Nephron (organoid): ENCODE measurements around the gene COL15A1.
A peak's percentile ranks its signal among the peaks of the same experiment; 100 is the strongest.

ENCODE experiments used
- H3K27ac Mint-ChIP-seq, 3 experiments: 2 replicates each; pipeline ENCODE4 v1.8.0; 2020; ENCODE audit warnings: mixed read lengths in 3 of 3, mild to moderate bottlenecking in 2 of 3, moderate library complexity in 1 of 3
- H3K27me3 Mint-ChIP-seq: 2 replicates; pipeline ENCODE4 v1.8.0; 2021; ENCODE audit warnings: low read depth, mild to moderate bottlenecking, moderate library complexity, mixed read lengths
- H3K36me3 Mint-ChIP-seq: 2 replicates; pipeline ENCODE4 v1.8.0; 2020; ENCODE audit warnings: low read depth, mixed read lengths
- H3K4me1 Mint-ChIP-seq: 2 replicates; pipeline ENCODE4 v1.8.0; 2020; ENCODE audit warnings: mixed read lengths
- H3K4me3 Mint-ChIP-seq, 3 experiments: 2 replicates each; pipeline ENCODE4 v1.8.0; 2020; ENCODE audit warnings: mild to moderate bottlenecking in 3 of 3, mixed read lengths in 3 of 3, moderate library complexity in 2 of 3
- H3K9me3 Mint-ChIP-seq: 2 replicates; pipeline ENCODE4 v1.8.0; 2020; ENCODE audit warnings: mixed read lengths
- TF ChIP-seq, protein P1 (sequence below), 3 experiments: fragments of 200-600 bp; sonication (generic); IDR thresholded peaks; one replicate each; pipeline ENCODE4 v1.5.0; 2021; ENCODE audit warnings: antibody characterized with exemption in 3 of 3; ENCODE audit not compliant: unreplicated experiment in 3 of 3

Gene COL15A1

DNA sequence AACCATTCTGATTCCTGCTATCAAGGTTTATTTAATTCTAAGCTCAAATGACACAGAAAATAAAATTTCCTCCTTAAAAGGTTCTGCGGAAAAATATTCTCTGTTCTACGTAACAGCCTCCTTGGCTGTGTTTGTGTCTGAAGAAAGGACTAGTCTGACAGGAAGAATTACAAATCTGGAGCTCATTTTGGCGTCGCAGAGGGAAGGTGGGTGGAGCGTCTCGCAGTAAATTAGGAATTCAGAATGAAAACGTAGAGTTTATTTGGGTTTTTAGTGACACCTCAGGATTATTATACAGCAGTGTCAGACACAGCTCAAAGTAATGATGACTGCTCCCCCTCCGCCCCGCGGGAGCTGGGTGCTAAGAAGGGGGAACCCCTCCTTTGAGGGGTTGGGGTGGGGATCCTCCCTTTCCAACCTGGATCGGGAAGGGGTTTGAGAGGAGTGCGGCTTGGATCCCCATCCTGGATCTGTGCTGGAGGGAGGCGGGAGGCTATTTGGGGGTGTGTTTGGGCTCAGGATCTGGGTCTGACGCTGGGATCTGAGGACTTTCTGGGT lies 160.3 kb downstream of the COL15A1 start:
- H3K27ac Mint-ChIP-seq: peak overlapping the region; percentile 57 to 81 (median 80)
- H3K4me1 Mint-ChIP-seq: peaks cover 47% of the 10 kb centered on the region
- peaks cover 6% of the 10 kb centered on the region for H3K9me3 Mint-ChIP-seq
- no peaks in the 10 kb centered on the region for H3K36me3 Mint-ChIP-seq
- H3K27me3 Mint-ChIP-seq: no peaks in the 10 kb centered on the region
- peak overlapping the region; percentile 86 to 89 (median 88) for H3K4me3 Mint-ChIP-seq
- TF ChIP-seq, protein P1, sequence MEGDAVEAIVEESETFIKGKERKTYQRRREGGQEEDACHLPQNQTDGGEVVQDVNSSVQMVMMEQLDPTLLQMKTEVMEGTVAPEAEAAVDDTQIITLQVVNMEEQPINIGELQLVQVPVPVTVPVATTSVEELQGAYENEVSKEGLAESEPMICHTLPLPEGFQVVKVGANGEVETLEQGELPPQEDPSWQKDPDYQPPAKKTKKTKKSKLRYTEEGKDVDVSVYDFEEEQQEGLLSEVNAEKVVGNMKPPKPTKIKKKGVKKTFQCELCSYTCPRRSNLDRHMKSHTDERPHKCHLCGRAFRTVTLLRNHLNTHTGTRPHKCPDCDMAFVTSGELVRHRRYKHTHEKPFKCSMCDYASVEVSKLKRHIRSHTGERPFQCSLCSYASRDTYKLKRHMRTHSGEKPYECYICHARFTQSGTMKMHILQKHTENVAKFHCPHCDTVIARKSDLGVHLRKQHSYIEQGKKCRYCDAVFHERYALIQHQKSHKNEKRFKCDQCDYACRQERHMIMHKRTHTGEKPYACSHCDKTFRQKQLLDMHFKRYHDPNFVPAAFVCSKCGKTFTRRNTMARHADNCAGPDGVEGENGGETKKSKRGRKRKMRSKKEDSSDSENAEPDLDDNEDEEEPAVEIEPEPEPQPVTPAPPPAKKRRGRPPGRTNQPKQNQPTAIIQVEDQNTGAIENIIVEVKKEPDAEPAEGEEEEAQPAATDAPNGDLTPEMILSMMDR (IDR thresholded peaks at IDR 0.05; ENCODE audit: unreplicated experiment in 3 of 3): no peak

DNA sequence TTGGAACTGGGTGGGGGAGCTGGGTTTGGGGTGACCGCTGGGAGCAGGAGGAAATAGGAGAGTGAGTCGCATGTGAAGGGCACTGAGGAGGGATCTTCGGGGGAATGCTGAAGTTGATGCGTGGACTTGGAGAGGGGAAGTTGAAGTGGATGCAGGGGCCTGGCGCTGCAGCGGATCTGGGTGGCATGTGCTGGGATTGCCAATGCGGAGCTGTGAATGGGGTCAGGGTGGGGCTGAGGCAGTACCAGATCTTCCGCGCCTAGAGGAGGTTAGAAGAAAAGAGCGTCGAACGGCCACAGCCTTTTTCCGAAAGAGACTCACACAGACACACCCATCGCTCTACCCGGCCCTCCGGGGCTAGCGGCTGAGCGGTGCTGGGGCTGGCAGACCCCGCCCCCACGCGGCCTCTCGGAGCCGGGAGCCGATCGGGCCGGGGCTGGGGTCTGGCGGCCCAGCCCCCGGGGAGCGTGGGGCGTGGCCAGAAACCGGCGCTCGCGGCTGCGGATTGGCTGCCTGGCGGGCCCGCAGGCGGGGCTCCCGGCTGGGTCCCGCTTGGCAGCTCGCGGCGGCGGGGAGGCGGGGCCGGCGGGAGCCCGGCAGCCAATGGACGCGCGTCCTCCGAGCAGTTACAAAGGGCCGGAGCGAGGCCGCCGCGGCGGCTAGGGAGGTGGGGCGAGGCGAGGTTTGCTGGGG lies 160.9 kb downstream of the COL15A1 start, which contains the start of gene TGFBR1:
TSS of gene TGFBR1 (plus strand) at position 655 of the 693 bp plus-strand sequence. CDS start 93 bp downstream, outside the sequence.
- peak within 1 kb of the TSS; percentile 59 to 81 (median 80) for H3K27ac Mint-ChIP-seq
- no peaks in the 10 kb centered on the region for H3K36me3 Mint-ChIP-seq
- no peaks in the 10 kb centered on the region for H3K27me3 Mint-ChIP-seq
- no peaks in the 10 kb centered on the region for H3K9me3 Mint-ChIP-seq
- peaks cover 54% of the 10 kb centered on the region for H3K4me1 Mint-ChIP-seq
- H3K4me3 Mint-ChIP-seq: peak within 1 kb of the TSS; percentile 86 to 89 (median 88)
- TF ChIP-seq, protein P1 (IDR thresholded peaks at IDR 0.05; ENCODE audit: unreplicated experiment in 3 of 3): no peak

DNA sequence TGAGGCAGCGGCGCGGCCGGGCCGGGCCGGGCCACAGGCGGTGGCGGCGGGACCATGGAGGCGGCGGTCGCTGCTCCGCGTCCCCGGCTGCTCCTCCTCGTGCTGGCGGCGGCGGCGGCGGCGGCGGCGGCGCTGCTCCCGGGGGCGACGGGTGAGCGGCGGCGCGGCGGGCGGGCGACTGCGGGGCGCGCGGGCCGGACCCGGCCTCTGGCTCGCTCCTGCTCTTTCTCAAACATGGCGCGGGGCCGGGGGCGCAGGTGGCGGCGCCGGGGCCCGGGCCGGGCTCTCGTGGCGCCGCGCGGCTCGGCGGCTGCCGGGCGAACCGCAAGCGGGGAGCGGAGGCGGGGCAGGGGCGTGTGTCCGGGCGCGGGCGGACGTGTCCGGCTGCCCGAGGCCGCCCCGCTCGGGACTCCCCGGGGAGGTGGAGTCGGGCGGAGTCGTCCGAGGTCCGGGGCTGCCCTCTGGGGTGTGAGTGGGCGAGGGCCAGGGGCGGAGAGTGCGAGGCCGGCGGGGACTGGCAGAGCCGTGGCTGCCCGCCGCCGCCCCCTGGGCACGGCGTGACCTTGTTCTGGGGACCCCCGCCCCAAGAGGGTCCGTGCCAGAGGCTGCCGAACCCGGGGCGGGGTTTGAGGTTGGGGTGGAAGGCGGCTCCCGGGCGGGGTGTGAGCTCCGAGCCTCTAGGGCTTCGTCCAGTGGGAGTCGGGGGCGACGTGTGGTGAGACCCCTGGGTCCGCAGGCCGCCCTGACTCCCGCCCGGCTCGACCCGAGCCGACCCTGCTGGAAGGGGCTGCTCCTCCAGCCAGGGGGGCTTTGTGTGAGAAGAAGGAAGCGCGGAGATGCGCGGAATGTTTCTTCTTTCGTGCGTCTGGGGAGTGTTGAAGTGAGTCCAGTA lies 161.7 kb downstream of the COL15A1 start:
- H3K36me3 Mint-ChIP-seq: no peaks in the 10 kb centered on the region
- H3K27me3 Mint-ChIP-seq: no peaks in the 10 kb centered on the region
- no peaks in the 10 kb centered on the region for H3K9me3 Mint-ChIP-seq
- peak overlapping the region; percentile 77 to 85 (median 83) for H3K4me3 Mint-ChIP-seq
- H3K27ac Mint-ChIP-seq: peak overlapping the region; percentile 45 to 76 (median 59)
- peaks cover 55% of the 10 kb centered on the region for H3K4me1 Mint-ChIP-seq
- TF ChIP-seq, protein P1 (IDR thresholded peaks at IDR 0.05; ENCODE audit: unreplicated experiment in 3 of 3): no peak

DNA sequence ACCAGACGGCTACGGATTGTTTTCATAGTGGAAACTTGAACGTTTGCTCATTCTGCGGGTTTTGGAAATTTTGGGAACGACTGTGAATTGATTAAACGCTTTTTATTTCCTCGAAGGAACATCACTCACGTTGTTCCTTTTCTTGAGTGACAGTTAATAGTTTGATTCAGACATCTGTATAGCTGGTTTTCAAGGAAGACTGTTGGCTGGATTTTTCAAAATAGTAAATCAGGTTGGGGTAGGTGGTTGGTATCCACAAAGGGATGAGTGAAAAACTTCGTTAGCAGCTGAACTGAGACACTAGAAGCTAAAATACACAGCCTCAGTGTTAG lies 162.3 kb downstream of the COL15A1 start:
- peak overlapping the region; percentile 45 to 76 (median 59) for H3K27ac Mint-ChIP-seq
- TF ChIP-seq, protein P1 (IDR thresholded peaks at IDR 0.05; ENCODE audit: unreplicated experiment in 3 of 3): no peak

DNA sequence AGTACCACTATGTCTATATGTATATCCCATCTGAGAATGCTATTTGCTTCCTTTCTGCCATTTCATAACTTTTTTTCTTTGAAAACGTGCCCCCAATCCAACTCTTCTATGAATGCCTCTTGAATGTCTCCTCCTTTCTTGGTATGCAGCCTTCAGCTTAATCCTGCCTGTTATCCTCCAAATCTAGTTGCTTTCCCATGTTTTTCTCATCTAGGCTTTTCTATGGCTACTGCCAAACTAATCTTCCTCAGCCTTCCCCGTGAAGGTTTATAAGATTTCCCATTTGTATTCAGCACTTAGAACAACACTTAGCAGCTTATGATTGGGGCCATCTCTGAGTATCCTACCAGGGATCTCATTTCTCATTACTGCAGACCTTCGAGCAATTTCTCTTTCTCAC lies 163.7 kb downstream of the COL15A1 start:
- no peaks in the 10 kb centered on the region for H3K9me3 Mint-ChIP-seq
- no peaks in the 10 kb centered on the region for H3K27me3 Mint-ChIP-seq

More for the DNA sequence above, 162.3 kb downstream of the COL15A1 start:
- Mint-ChIP-seq H3K4me3 (peak overlapping the region; percentile 77 to 85 (median 83)), H3K27me3 (no peaks in the 10 kb centered on the region), H3K36me3 (no peaks in the 10 kb centered on the region), H3K9me3 (no peaks in the 10 kb centered on the region), H3K4me1 (peaks cover 55% of the 10 kb centered on the region)

More for the DNA sequence above, 163.7 kb downstream of the COL15A1 start:
- Mint-ChIP-seq H3K36me3 (no peaks in the 10 kb centered on the region), H3K4me3 (peak overlapping the region; percentile 64 to 77 (median 67)), H3K4me1 (peaks cover 63% of the 10 kb centered on the region), H3K27ac (peak overlapping the region; percentile 2 to 15 (median 3))
- TF ChIP-seq, protein P1 (IDR thresholded peaks at IDR 0.05; ENCODE audit: unreplicated experiment in 3 of 3): no peak
